HG03060 (cell line): ENCODE measurements around the gene WDR76.

ENCODE experiments used
- ATAC-seq: cut with Tn5 transposase; IDR thresholded peaks from one replicate; pipeline ENCODE4 v1.9.1; 2021; ENCODE audit warnings: low read depth, moderate number of reproducible peaks; ENCODE audit not compliant: unreplicated experiment

WDR76 gene

DNA sequence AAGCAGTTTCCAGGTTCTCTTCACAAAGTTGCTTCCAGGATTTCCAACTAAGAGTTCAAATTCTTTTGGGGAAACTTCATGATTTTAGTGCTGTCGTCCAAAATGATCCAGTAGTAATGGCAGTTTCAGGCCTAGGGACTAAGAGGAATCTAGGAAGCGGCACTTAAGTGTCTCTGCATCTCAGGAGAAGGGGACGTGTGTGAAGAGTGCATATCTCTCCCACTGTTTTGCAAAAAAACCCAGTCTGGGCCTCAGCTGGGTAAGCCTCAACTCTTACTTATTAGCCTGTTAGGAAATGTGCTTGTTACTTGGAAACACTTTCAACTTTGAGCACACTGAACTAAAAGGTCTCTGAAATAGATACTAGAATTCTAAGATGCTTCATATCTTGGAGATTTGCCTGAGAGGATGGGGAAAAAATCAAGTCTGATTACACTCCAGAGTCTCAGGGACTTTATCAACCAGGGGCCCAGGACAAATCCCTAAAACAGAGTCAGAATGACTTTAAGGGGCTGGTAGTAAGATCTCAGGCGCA is 81.8 kb downstream of the WDR76 start:
- no peak for ATAC-seq

DNA sequence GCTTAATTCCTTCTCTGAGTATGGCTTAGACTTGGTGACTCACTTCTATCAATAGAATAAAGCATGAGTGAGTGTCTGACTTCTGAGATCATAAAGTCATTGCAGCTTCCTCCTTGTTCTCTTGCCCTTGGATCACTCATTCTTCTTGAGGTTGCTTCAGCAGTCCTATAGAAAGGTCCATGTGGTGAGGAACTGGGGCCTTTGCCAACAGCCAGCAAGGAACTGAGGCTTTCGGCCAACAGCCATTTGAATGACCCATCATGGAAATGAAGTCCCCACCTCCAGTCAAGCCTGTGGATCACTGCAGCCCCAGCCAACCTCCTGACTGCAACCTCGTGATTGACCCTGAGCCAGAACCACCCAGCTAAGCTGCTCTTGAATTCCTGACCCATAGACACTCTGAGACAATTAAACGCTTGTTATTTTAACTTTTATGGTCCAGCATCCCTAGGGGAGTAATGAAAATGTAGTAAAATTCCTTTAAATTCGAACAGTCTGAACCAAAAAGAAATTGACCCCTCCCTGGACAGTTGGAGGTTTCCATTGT is 84.5 kb downstream of the WDR76 start:
- no peak for ATAC-seq

DNA sequence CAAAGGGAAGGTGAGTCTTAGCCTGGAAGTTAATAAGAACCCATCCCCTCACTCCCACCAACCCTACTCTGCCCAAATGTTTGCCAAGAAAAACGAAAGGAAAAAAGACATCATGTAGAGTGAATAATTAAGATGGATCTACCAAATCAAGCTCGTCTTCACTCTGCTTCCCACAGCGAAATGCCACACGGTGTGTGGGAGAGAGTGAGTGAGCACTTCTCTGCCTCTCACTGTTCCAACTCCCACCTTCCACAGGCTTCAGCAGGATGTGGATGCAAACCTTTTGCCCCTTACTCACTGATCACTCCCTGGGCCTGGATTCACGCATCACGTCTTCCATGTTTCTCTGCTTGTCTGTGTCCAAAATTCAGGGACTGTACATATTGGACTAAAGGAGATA is 85.4 kb downstream of the WDR76 start:
- no peak for ATAC-seq

DNA sequence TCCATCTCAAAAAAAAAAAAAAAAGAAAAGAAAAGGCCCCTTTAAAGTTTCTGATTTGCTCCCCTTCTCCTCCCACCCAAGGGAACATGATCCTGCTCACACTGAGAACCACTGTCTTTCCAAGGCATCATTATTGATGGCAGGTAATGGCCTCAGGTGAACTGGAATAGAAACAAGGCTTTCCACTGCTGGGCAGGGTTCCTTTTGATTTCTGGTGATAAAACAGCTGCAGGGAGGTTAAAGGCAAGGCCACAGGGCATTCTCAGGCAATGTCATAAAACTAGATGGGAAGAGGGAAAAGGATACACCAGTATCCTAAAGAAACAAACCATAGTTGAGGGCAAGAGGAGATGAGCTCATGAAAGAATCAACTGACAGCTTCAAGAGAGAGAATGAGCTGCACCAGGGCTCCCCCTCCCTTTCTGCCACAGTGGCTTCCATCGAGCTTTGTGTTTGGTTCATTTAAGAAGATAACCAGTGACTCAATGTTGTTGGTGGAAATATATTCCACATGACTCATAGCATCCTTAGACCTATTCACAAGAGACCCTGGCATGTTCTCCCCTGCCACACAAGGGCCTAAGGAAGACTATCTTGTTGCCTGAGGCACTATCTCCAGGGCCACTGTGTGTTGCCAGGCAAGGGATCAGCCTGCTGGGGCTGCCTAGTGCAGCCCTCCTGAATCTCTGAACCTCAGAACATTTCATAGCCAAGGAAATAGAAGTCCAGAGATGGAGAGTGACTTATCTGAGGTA is 86.4 kb downstream of the WDR76 start:
- no peak for ATAC-seq

DNA sequence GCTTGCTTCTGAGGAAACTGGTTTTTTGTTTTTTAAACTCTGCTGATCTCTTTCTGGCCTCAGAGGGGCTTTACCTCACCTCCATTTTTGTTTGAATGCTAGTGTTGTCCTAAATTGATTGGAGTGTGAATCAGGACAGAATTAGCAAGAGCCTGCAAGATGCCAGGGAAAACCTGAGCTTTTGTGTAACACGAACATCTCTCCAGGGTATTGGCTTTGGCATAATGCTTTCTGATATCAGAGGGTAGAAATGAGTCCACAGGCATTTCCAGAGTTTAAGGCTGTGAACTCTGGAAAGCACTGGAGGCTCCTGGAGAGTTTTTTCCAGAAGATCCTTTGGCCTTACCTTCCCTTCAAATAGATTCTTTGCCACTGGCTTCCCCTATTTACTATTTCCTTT is 87.1 kb downstream of the WDR76 start:
- no peak for ATAC-seq

DNA sequence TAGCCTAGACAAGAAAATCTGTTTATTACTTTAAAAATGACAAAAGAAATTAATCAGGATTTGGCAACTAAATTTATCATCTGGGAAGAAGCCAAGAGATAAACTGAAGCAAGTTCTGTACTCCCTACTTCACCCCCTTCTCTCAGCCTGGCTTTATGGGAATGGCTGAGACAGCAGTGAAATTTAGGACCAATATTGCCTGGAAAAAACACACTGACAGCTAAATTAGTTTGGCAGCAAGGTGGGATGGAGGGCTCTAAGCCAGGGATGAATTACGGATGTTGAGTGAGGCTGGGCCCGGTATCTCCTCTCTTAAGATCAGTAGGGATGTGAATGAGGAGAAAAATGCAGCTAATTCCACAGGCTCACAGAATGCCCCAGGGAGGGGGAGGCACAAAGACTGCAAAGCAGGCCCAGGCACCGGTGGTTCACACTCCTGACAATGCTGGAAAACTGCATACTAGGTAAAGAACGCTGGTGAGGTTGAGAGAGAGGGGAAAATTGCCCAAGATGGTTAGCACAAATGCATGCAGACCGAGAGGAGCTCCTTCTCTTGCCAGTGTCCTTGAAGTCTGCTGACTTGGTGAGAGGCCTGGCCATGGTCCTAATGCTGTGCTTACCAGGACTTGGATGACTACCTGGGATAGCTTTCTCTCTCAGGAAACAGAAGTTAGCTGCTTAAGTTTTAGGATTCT is 89.0 kb downstream of the WDR76 start:
- ATAC-seq = no peak

DNA sequence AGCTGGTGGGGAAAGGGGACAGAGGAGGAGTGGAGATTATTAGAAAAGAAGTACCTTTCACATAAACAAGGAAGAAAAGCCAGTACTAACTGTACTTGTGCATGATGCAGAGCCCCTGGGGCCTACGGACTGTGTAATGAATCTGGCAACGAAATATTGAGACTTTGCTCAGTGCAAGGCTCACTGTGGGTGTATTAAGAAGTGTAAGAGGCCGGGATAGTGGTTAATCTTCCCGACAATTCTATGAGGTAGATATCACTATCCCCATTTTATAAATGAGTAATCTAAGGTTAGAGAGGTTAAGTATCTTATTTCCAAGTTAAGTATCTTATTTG is 89.5 kb downstream of the WDR76 start:
- no peak for ATAC-seq
